ENCODE results near the gene CNTN5. TPM values are rescaled to one million over a fixed set of nuclear protein-coding genes. Genes with fewer than 3 reads are reported as not detected.

Gene CNTN5
- total RNA-seq, 1 donor from 2014 or later, result 0.36 TPM

DNA sequence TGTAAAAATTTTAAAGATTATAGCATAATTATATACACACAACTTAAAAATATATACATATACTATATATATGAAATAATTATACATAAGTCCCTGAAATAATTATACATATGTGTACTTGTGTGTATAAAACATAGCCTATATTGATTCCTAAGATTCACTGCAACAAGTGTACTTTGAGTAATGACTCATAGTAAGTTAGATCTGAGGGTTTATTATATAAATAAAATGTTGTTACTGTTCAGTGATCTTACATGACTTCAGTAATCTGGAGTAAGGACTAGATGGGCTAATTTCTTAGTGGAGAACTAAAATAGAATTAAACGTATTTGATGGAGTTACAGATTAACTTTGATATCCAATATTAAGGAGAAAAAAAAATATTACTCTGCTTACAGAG is 350.5 kb downstream of the CNTN5 start:
- DNase-seq, result no peak

DNA sequence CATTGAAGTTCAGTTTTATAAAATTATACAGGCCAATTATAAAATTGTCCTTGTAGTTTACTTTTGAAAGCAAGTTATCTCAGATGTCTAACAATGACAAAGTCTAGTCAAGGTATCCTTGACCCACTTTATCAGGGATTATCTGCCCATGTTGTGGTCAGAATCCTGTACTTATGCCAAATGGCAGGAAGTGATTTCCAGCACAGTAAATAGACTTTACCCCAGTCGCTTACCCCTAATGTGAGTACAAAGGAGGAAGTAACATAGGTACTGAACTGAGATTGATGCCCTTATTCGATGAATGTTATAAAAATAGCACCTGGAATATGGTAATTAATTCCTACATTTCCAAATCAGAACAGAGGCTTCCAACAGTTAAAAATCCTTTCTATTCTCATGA is 355.7 kb downstream of the CNTN5 start:
- Histone ChIP-seq H3K4me1 (peaks cover 1% of the 10 kb centered on the region), H3K27ac (replicated peaks) (no peak overlapping the region), H3K9me3 (replicated peaks) (no peaks in the 10 kb centered on the region), H3K36me3 (no peaks in the 10 kb centered on the region), H3K4me3 (no peak overlapping the region), H3K27me3 (ENCODE audit: low read depth) (no peaks in the 10 kb centered on the region)
- intact Hi-C loops (cut with micrococcal nuclease), result no loop called here
- no peak for DNase-seq
- TF ChIP-seq, protein P1, sequence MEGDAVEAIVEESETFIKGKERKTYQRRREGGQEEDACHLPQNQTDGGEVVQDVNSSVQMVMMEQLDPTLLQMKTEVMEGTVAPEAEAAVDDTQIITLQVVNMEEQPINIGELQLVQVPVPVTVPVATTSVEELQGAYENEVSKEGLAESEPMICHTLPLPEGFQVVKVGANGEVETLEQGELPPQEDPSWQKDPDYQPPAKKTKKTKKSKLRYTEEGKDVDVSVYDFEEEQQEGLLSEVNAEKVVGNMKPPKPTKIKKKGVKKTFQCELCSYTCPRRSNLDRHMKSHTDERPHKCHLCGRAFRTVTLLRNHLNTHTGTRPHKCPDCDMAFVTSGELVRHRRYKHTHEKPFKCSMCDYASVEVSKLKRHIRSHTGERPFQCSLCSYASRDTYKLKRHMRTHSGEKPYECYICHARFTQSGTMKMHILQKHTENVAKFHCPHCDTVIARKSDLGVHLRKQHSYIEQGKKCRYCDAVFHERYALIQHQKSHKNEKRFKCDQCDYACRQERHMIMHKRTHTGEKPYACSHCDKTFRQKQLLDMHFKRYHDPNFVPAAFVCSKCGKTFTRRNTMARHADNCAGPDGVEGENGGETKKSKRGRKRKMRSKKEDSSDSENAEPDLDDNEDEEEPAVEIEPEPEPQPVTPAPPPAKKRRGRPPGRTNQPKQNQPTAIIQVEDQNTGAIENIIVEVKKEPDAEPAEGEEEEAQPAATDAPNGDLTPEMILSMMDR (IDR thresholded peaks at IDR 0.05; ENCODE audit: borderline replicate concordance), result no peak

More for the DNA sequence above, 350.5 kb downstream of the CNTN5 start:
- Histone ChIP-seq H3K9me3 (replicated peaks) (no peaks in the 10 kb centered on the region), H3K36me3 (no peaks in the 10 kb centered on the region), H3K4me3 (no peak overlapping the region), H3K4me1 (peaks cover 20% of the 10 kb centered on the region), H3K27ac (replicated peaks) (peak overlapping the region; percentile 20), H3K27me3 (ENCODE audit: low read depth) (no peaks in the 10 kb centered on the region)
- TF ChIP-seq, protein P1 (IDR thresholded peaks at IDR 0.05; ENCODE audit: borderline replicate concordance), result no peak
- intact Hi-C loops (cut with micrococcal nuclease), result no loop called here

DNA sequence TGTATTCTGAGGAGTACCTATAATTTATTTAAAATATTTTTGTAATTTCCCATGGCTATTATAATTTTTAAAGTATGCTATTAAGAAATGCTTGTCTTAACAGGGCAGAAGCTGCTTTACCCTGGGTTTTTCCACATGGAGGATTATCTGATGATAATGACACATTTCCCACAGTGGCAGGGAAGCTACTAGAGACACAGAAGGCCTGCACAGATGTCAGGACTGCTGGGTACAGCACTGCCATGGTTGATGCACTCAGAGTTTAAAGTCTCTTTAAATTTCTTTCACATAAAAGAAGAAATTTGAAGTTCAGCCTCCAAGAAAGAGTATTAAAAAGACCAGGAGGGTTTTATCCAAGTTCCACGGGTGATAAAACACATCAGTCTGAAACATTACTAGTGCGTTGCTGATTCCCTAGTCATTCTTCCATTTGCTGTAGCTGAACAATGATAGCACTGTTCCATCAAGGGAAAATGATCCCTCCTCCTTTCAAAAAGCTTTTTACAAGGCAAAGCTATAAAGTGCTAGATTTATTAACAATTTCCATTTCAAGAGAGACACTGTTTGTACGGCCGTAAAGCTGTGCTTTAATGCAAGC is 363.0 kb downstream of the CNTN5 start:
- Histone ChIP-seq H3K36me3 (no peaks in the 10 kb centered on the region), H3K27ac (replicated peaks) (no peak overlapping the region), H3K4me3 (no peak overlapping the region), H3K9me3 (replicated peaks) (no peaks in the 10 kb centered on the region), H3K27me3 (ENCODE audit: low read depth) (no peaks in the 10 kb centered on the region), H3K4me1 (no peaks in the 10 kb centered on the region)
- no peak for DNase-seq
- intact Hi-C loops (cut with micrococcal nuclease), result no loop called here
- TF ChIP-seq, protein P1 (IDR thresholded peaks at IDR 0.05; ENCODE audit: borderline replicate concordance), result no peak

DNA sequence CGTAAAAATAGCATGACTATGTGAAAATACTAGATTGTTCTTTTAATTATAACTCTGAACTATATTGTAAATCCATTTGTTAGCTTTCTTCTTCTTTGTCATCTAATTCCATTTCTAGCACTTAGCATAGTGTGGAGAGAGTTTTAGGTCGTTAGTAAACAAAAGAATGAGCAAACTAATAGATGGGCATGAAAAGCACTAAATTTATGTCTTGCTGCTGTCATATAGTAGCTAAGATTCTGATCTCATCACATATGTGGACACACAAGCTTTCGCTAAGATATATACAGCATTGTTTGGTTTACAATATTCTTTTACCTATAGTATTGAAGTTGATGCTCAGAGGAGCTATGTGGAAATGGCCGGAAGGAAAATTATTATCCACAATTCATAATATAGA is 370.5 kb downstream of the CNTN5 start:
- Histone ChIP-seq H3K9me3 (replicated peaks) (peaks cover 4% of the 10 kb centered on the region), H3K4me1 (no peaks in the 10 kb centered on the region), H3K4me3 (no peak overlapping the region), H3K27ac (replicated peaks) (no peak overlapping the region), H3K36me3 (no peaks in the 10 kb centered on the region), H3K27me3 (ENCODE audit: low read depth) (no peaks in the 10 kb centered on the region)
- TF ChIP-seq, protein P1 (IDR thresholded peaks at IDR 0.05; ENCODE audit: borderline replicate concordance), result no peak
- intact Hi-C loops (cut with micrococcal nuclease), result no loop called here
- DNase-seq, result no peak

DNA sequence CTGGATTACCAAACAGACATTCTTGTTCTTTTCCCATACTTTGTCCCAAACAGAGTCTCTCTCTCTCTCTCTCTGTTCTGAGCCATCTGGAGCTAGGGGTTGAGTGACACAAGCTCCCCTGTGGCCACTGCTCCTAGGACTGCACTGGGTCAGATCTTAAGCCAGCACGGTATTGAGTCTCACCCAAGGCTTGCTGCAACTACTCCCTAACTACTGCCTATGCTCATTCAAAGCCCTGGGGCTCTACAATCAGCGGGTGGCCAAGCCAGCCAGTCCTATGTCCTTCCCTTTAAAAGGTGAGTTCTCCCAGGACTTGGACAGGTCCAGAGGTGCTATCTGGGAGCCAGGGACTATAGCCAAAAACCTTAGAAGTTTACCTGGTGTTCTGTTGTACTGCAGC is 385.6 kb downstream of the CNTN5 start:
- no peak overlapping the region for H3K4me3 ChIP-seq
- peaks cover 9% of the 10 kb centered on the region for H3K4me1 ChIP-seq
- no peak for DNase-seq
- H3K9me3 ChIP-seq (replicated peaks), result peaks cover 3% of the 10 kb centered on the region
- TF ChIP-seq, protein P1 (IDR thresholded peaks at IDR 0.05; ENCODE audit: borderline replicate concordance), result no peak
- H3K27ac ChIP-seq (replicated peaks), result no peak overlapping the region
- intact Hi-C loops (cut with micrococcal nuclease), result no loop called here
- no peaks in the 10 kb centered on the region for H3K36me3 ChIP-seq
- no peaks in the 10 kb centered on the region for H3K27me3 ChIP-seq (ENCODE audit: low read depth)
